NT2/D1 (cell line): Measurements from ENCODE around the gene INPP4B.

Source experiments
- DNase-seq: peaks from one replicate; pipeline ENCODE4 v3.0.0-alpha.2; 2011; ENCODE audit warnings: low read depth, low spot score
- H3K27me3 ChIP-seq: 2 replicates; pipeline ENCODE4 v1.6.0; 2011; ENCODE audit warnings: mild to moderate bottlenecking; ENCODE audit not compliant: insufficient read length, insufficient read depth
- H3K36me3 ChIP-seq: 2 replicates; pipeline ENCODE4 v1.6.1; 2011; ENCODE audit warnings: mild to moderate bottlenecking, low read length, mixed read lengths; ENCODE audit not compliant: insufficient read depth, insufficient read length
- H3K4me1 ChIP-seq: 2 replicates; pipeline ENCODE4 v1.5.1; 2011; ENCODE audit not compliant: insufficient read depth, insufficient read length
- H3K4me3 ChIP-seq: 2 replicates; pipeline ENCODE4 v1.5.1; 2011; ENCODE audit warnings: low read depth; ENCODE audit not compliant: insufficient read length
- H3K9ac ChIP-seq: 2 replicates; pipeline ENCODE4 v1.6.0; 2011; ENCODE audit warnings: low read depth; ENCODE audit not compliant: insufficient read length
- H3K9me3 ChIP-seq: 2 replicates; pipeline ENCODE4 v1.5.1; 2011; ENCODE audit warnings: mild to moderate bottlenecking, low read length; ENCODE audit not compliant: insufficient read depth
- SUZ12 ChIP-seq: IDR thresholded peaks from 2 replicates; pipeline ENCODE4 v1.6.1; 2011; ENCODE audit not compliant: insufficient read length, insufficient read depth; ENCODE audit errors: extremely low read depth
- YY1 ChIP-seq: IDR thresholded peaks from 2 replicates; pipeline ENCODE4 v1.6.1; 2011; ENCODE audit not compliant: insufficient read length, insufficient read depth
- ZNF274 ChIP-seq: IDR thresholded peaks from 2 replicates; pipeline ENCODE4 v1.6.1; 2011; ENCODE audit warnings: mild to moderate bottlenecking, low read depth, low read length

The INPP4B gene

GRCh38 chr4:142411993-142412392, 434.1 kb downstream of the INPP4B start:
- TF ChIP-seq ZNF274 = no peak
- TF ChIP-seq YY1 = no peak
- no peak for TF ChIP-seq SUZ12
- no peak overlapping the region for H3K9ac ChIP-seq
- no peak for DNase-seq
- no peaks in the 10 kb centered on the region for H3K9me3 ChIP-seq
- H3K27me3 ChIP-seq = no peaks in the 10 kb centered on the region
- no peaks in the 10 kb centered on the region for H3K36me3 ChIP-seq
- no peaks in the 10 kb centered on the region for H3K4me1 ChIP-seq
- no peak overlapping the region for H3K4me3 ChIP-seq

- no peak overlapping the region for H3K9ac ChIP-seq
- H3K4me3 ChIP-seq = no peak overlapping the region
- no peak for DNase-seq
- no peaks in the 10 kb centered on the region for H3K9me3 ChIP-seq
- no peaks in the 10 kb centered on the region for H3K27me3 ChIP-seq
- TF ChIP-seq ZNF274 (no peak), SUZ12 (no peak), YY1 (no peak)
- no peaks in the 10 kb centered on the region for H3K4me1 ChIP-seq
- no peaks in the 10 kb centered on the region for H3K36me3 ChIP-seq
Measured at GRCh38 chr4:142408003-142408441, 438.1 kb downstream of the INPP4B start.

GRCh38 chr4:142407596-142407995, 438.5 kb downstream of the INPP4B start:
- no peak for TF ChIP-seq SUZ12
- no peak for TF ChIP-seq YY1
- no peak for TF ChIP-seq ZNF274
- no peaks in the 10 kb centered on the region for H3K4me1 ChIP-seq
- H3K4me3 ChIP-seq = no peak overlapping the region
- H3K9me3 ChIP-seq = no peaks in the 10 kb centered on the region
- no peaks in the 10 kb centered on the region for H3K27me3 ChIP-seq
- no peaks in the 10 kb centered on the region for H3K36me3 ChIP-seq
- H3K9ac ChIP-seq = no peak overlapping the region
- DNase-seq = no peak

DNA sequence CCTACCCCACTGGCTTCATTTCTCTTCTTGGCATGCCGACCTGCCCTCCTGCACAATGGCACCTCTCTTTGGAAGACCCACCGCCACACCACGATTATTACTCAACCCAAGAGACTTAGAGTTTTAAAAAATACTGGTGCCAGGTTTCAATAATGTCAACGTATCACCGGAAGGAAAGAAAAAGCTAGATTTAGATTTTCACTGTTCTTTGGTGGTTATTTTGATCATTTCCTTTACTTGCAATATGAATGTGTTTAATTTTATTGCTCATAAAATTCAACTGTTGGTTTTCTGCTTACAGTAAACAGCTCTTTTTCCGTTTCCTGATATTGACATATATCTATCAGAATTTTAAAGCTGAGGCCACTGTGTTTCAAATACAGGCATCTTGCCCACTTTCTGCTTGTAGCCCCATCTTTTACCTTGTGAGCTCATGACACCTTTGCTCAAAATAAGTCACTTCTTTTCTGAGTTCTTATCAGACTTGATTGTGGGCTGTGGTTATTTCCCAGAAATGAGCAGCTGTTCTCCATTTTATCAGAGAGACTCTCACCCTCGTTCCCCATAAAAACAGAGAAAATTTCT, 439.1 kb downstream of the INPP4B start:
- Histone ChIP-seq H3K36me3 (no peaks in the 10 kb centered on the region), H3K27me3 (no peaks in the 10 kb centered on the region), H3K4me3 (no peak overlapping the region), H3K9me3 (no peaks in the 10 kb centered on the region), H3K4me1 (no peaks in the 10 kb centered on the region), H3K9ac (no peak overlapping the region)
- TF ChIP-seq SUZ12 = no peak
- TF ChIP-seq ZNF274 = no peak
- no peak for TF ChIP-seq YY1
- no peak for DNase-seq

DNA sequence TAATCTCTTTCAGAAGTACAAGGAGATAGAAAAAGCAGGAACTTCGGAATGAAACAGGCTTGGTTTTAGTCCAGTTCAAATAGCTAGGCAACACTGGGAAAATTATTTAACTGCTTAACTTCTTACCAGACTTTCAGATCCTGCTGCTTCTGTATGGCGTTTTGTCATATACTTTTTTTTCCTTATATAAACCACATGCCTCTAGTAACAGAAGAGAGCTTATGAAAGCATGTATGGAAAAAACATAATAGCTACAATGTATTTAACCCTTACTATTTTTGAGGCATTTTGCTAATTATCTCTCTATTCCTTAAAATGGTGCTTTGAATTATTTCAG, 439.6 kb downstream of the INPP4B start:
- no peak overlapping the region for H3K9ac ChIP-seq
- no peak for DNase-seq
- H3K4me1 ChIP-seq = no peaks in the 10 kb centered on the region
- H3K36me3 ChIP-seq = no peaks in the 10 kb centered on the region
- H3K27me3 ChIP-seq = no peaks in the 10 kb centered on the region
- H3K4me3 ChIP-seq = no peak overlapping the region
- no peaks in the 10 kb centered on the region for H3K9me3 ChIP-seq
- TF ChIP-seq ZNF274 = no peak
- no peak for TF ChIP-seq SUZ12
- TF ChIP-seq YY1 = no peak

DNA sequence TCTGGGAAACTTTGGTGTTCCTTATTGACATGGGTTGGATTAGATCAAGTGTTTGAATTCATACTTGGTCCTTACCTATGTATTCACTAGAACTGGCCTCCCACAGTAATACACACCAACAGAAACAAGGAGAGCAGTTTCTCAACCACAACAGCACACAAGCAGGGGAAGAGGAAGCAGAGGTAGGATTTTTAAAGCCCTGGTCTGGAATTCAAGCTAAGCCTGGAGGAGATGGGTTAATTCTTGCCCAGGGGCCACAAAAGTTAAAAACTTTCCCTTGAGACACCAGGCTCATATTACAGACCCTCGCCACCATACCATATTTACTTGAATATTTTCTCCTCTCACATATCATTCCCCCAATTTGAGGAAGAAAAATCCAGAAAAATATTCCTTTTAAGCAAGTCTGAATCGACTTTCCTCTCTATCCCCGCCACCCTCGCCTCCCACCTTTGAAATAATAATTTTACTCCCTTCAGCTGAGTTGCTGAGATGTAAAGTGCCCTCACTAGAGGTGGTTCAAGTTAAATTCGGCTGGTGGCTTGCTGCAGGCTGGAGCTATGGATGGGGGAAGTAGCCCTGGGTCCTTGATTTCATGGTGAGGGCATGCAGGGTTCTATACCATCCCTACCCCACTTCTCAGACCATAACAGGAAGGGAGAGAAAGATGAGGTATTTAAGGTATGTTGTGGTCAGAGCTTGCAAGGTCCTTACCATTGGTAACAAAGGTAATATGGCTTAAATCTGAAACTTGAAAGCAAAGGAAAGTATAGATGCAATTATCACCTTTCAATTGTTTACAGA, 440.2 kb downstream of the INPP4B start:
- H3K4me3 ChIP-seq = no peak overlapping the region
- H3K9me3 ChIP-seq = no peaks in the 10 kb centered on the region
- TF ChIP-seq ZNF274 = no peak
- no peaks in the 10 kb centered on the region for H3K4me1 ChIP-seq
- no peaks in the 10 kb centered on the region for H3K27me3 ChIP-seq
- no peak overlapping the region for H3K9ac ChIP-seq
- DNase-seq = no peak
- no peaks in the 10 kb centered on the region for H3K36me3 ChIP-seq

- no peaks in the 10 kb centered on the region for H3K4me1 ChIP-seq
- no peak for DNase-seq
- H3K9ac ChIP-seq = no peak overlapping the region
- no peaks in the 10 kb centered on the region for H3K9me3 ChIP-seq
- no peaks in the 10 kb centered on the region for H3K27me3 ChIP-seq
- no peak overlapping the region for H3K4me3 ChIP-seq
- TF ChIP-seq YY1 = no peak
- no peak for TF ChIP-seq ZNF274
- TF ChIP-seq SUZ12 = no peak
- H3K36me3 ChIP-seq = no peaks in the 10 kb centered on the region
Measured at GRCh38 chr4:142405021-142405694, 440.9 kb downstream of the INPP4B start.
